ES-I3 (cell line): ENCODE results near the gene LY6G5C.

Experiments
- H3K36me3 ChIP-seq: 2 replicates; pipeline ENCODE4 v1.6.1; 2013; ENCODE audit warnings: mild to moderate bottlenecking, low read length, control low read depth, moderate library complexity; ENCODE audit not compliant: insufficient read depth
- H3K4me1 ChIP-seq: 2 replicates; pipeline ENCODE4 v1.6.1; 2013; ENCODE audit warnings: mild to moderate bottlenecking, control low read depth, low read length; ENCODE audit not compliant: insufficient read depth
- H3K9ac ChIP-seq: 2 replicates; pipeline ENCODE4 v1.6.1; 2013; ENCODE audit warnings: low read depth, mild to moderate bottlenecking, low read length, moderate library complexity
- H3K9me3 ChIP-seq: 2 replicates; pipeline ENCODE4 v1.6.1; 2013; ENCODE audit warnings: mild to moderate bottlenecking, low read length, moderate library complexity; ENCODE audit not compliant: control insufficient read depth, insufficient read depth

Gene LY6G5C

DNA sequence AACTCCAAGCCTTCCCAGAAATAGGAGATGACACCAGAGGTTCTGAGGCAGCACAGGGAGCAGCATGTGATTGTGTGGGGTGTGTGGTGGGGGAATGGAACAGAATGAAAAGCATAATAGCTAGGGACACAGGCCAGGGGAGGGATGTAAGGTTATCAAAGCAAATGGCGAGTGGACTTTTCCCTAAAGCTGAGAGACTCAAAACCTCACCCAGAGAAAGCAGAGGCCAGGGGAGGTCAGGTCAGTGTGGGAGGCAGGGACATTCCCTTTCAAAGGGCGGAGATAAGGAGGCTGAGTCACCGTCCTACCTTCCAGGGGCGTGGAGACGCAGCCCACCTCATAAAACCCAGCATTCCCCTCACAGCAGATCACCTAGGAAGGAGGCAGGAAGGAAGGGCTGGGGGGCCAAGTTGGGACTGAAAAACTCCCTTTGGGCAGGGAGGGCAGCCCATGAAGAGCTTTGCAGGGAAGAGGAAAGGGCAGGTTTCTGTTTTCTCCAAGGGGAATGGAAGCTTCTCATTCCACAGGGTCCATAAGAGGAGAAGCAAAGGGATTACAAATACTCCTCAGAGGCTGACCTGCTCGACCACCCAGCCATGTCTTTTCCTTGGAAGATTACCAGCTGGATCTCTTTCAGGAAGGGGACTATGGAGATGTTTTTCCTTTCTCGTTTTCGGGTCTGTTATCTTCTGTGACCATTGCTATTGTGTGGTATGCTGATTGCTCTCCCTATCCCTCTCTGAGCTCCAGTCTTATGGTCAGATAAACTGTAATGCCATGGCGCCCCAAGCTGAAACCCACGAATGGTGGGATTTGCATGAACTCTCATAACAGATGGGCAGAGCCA lies 9.6 kb upstream of the LY6G5C start:
- Histone ChIP-seq H3K9me3 (no peaks in the 10 kb centered on the region), H3K9ac (no peak overlapping the region), H3K4me1 (peaks cover 6% of the 10 kb centered on the region; the same call in 1 of the 2 replicates), H3K36me3 (peaks cover 15% of the 10 kb centered on the region)

DNA sequence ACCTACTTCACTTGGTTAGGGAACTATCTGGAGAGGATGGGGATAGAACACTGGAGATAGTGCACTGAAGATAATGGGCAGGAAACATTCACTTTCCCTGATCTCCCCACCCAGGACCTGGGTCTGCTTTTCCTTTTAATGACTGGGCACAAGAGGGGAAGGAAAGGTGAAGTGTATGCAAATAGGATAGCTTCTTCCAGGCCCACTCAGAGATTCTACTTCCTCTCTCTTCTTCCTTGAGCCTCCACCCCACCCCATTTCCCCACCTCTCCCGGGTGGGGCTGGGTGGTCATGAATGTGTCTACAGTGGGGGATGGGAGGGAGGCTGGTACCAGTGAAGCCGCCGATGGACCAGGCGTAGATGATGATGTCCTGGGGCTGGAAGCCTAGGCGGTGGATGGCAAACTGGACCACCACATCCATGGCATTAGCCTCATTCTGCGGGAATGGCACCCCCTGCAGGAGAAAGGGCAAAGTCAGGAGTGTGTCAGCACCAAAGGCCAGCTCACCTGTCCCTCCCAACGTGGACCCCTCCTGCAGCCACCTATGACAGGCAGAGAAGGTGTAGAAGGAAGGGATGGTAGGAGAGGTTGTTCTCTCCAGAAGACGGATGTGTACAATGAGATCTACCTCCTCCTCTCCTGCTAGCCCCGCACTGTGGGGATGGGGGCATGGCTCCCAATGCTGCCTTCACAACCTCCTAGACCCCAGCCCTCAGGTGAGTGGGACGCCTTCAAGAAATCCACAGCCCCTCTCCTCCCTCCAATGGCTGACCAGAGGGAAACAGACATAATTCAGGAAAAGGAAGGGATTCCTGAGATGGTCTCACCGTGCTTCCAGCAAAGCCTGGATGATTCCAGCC lies 8.6 kb upstream of the LY6G5C start:
- H3K4me1 ChIP-seq = peaks cover 6% of the 10 kb centered on the region; the same call in 1 of the 2 replicates
- H3K36me3 ChIP-seq = peaks cover 15% of the 10 kb centered on the region
- H3K9me3 ChIP-seq = no peaks in the 10 kb centered on the region
- no peak overlapping the region for H3K9ac ChIP-seq

DNA sequence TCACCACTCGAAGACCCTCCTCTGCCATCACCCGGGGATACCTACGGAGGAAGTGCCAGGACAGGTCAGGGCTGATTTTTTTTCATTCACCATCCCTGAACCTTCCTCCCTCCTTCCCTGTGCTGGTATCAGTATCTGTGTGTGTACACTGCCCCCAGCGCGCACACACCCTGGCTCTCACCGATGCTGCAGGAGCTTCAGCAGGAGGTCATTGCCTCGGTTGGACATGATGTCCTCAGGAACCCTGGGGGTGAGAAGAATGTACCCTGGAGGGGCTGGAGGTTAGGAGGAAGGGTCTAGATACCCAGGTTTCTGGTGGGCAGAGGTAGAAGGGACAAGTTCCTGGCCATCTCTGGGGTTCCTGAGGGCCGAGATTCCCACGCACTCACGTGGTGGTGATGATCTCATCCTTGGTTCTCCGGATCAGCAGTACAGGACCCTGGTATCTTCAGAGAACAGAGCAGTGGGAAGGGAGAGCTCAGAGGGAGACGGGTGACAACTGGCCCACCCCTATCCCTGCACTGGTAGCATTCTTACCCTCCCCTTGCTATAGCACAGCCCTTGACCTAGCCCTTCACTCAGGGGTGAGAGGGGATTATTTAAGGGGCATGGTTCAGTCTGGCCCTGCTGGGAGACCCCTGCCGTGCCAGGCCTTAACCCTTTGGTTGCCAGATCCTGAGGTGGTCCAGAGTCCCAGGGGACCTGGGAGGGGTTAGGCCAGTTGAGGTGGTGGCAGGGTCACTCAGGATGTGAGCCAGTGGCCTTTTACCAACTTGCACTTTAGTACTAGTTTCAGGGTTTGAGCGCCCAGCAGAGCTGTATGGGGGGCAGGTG lies 7.2 kb upstream of the LY6G5C start:
- no peaks in the 10 kb centered on the region for H3K9me3 ChIP-seq
- no peak overlapping the region for H3K9ac ChIP-seq
- H3K4me1 ChIP-seq = peaks cover 6% of the 10 kb centered on the region; the same call in 1 of the 2 replicates
- H3K36me3 ChIP-seq = peaks cover 15% of the 10 kb centered on the region

DNA sequence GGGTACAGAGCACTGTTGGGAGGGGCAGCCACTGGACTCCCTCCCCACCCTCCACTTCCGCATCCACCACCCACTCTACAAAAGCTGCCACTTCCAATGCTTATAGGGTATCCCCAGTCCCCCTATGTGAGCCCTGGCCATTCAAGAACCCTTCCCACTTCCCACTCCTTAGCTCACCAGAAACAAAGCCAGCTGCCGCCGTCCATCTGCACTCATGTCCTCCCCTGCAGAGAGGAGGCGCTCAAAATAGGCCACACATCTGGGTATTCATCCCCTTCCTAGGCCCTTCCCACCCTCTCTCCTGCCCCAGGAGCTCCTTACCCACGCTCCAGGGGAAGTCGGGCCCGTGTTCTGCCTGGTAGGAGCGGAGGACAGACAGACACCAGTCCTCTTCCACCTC lies 6.5 kb upstream of the LY6G5C start:
- Histone ChIP-seq H3K9ac (no peak overlapping the region), H3K9me3 (no peaks in the 10 kb centered on the region), H3K4me1 (peaks cover 6% of the 10 kb centered on the region; the same call in 1 of the 2 replicates), H3K36me3 (peaks cover 15% of the 10 kb centered on the region)

DNA sequence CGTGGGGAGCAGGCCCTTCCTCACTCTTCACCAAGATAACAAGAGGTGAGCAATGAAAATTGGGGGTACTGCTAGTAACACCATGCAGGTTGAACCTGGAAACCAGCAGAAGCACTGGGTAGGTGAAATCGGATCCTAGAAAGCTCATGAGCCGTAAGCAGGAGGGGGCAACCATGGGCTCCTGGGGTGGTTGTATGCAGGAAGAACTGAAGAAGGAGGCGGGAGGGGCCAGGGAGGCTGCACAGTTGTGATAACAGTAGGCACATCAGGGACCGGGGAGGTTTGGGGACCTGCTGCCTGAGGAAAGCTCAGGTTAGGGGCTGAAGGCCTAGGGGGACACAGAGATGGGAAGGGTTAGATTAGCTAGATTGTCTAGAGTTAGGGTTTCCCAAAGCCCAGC lies 5.6 kb upstream of the LY6G5C start:
- peaks cover 15% of the 10 kb centered on the region for H3K36me3 ChIP-seq

DNA sequence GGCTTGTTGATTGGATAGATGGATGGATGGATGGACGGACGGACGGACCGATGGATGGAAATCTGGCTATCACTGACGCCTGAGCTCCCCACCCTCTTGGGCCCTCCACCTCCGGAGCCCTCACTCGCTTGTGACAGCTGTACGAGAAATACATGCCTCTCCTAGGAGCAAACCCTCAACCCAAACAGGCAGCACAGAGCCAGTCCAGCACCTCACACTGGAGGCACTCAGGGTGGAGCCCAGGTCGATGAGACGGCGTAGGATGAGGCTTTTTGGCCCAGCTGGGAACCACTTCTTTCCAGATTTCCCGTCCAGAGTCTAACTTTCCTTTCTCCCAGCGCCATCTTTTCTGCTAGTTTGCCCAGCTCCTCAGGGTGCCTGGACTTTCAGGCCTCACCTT lies 2.7 kb upstream of the LY6G5C start:
- Histone ChIP-seq H3K9ac (peak overlapping the region; percentile 62; the same call in 1 of the 2 replicates), H3K4me1 (no peaks in the 10 kb centered on the region), H3K36me3 (peaks cover 8% of the 10 kb centered on the region), H3K9me3 (no peaks in the 10 kb centered on the region)

More for the DNA sequence above, 5.6 kb upstream of the LY6G5C start:
- Histone ChIP-seq H3K4me1 (peaks cover 6% of the 10 kb centered on the region; the same call in 1 of the 2 replicates), H3K9me3 (no peaks in the 10 kb centered on the region), H3K9ac (no peak overlapping the region)

DNA sequence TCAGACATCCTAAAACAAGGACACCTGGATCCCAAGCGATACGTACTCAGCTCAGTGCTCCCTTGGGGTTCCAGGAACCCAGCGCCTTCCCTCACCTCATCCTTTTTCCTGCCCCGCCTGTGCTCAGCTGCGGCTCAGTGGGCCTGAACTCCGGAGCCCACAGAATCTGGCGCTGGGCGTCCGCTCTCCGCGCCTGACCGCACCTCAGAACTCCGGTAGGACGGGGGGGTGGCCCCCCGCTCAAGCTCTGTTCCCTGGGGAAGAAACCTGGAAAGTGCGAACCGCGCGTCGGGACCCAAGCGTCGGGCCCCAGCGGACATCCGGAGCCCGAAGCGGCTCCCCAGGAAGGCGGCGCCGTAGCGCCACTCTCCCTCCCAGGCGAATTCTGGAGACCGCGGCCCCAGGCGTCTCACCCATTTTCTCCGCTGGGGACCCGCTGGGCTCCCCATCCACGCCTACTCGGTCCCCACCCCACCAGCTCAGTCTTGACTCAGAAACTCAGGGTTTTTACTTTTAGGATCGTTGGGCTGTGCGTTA lies 336 bp upstream of the LY6G5C start:
- Histone ChIP-seq H3K36me3 (no peaks in the 10 kb centered on the region), H3K4me1 (no peaks in the 10 kb centered on the region), H3K9me3 (no peaks in the 10 kb centered on the region), H3K9ac (peak overlapping the region; percentile 52)

DNA sequence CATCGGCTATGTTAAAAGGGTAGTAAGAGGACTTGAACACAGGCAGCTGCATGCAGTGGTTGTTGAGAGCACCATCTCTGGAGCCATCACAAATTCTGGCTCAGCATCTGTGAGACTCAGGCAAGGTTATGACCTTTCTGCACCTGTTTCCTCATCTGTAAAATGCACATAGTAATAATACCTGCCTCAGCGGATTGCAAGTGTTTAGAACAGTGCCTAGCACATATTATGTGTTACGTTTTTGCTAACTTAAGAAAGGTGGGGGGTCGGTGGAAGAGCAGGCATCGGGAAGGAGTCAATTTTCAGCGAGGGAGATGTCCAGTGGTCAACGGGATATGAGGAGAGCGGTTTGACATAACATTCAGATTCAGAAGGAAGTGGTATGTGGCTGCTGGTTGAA lies 2.9 kb downstream of the LY6G5C start:
- no peaks in the 10 kb centered on the region for H3K4me1 ChIP-seq
- no peaks in the 10 kb centered on the region; the same call in 1 of the 2 replicates for H3K36me3 ChIP-seq
- no peak overlapping the region for H3K9ac ChIP-seq
- no peaks in the 10 kb centered on the region for H3K9me3 ChIP-seq

DNA sequence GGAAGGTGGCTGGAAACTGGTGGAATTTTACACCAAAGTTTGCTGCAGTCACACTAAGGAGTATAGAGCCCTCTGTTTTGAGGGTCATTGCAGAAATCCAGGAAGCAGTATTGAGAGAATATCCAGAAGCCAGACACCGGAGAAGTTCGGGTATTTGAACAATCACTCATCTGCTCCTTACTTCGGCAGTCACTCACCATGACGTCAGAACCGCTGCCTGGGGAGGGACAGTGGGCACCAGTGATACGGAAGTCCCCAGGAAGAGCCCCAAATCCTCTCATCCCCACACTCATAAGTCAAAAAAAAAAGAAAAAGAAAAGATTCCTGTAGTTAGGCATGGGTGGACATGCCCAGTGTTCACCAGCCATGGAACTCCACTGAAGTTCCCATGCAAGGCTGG lies 4.0 kb downstream of the LY6G5C start:
- Histone ChIP-seq H3K9me3 (no peaks in the 10 kb centered on the region), H3K4me1 (no peaks in the 10 kb centered on the region), H3K36me3 (peaks cover under 1% of the 10 kb centered on the region; the same call in 1 of the 2 replicates), H3K9ac (no peak overlapping the region)

DNA sequence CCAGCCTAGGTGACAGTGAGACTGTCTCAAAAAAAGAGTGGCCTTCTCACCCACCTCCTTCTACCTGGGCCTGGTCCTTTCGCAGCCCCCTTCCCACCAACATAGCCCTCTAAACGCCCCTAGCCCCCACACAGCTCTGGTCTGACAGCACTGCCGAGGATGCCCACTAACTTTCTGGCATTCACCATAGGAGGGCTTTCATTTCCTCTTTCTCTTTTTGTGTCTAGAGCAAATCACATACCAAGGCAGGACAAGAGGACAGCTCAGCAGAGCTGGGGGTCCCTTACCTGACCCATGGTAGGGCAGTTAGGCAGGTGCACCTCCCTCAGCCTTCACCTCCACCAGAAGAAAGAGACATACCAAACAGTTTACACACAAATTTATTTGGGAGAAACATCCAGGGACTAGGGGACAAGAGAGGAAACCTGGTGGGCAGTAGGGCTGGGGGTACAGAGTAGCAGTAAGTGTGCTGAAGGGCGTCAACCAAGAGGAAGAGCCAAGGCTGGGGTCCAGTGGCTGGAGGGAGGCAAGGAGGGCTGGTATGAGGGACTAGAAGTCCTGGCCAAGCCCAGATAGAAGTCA lies 4.5 kb downstream of the LY6G5C start:
- H3K4me1 ChIP-seq = no peaks in the 10 kb centered on the region
- no peak overlapping the region for H3K9ac ChIP-seq
- no peaks in the 10 kb centered on the region for H3K9me3 ChIP-seq
- H3K36me3 ChIP-seq = peaks cover 5% of the 10 kb centered on the region

DNA sequence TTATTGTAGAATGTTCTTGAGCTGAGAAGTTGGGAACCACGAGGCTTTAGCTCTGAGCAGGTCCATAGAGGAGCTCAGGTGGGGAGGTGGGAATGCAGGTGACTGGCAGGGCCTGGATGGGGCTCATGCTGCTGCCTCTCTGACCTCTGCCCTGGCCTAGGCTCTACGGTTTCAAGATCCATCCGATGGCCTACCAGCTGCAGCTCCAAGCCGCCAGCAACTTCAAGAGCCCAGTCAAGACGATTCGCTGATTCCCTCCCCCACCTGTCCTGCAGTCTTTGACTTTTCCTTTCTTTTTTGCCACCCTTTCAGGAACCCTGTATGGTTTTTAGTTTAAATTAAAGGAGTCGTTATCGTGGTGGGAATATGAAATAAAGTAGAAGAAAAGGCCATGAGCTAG lies 11.2 kb downstream of the LY6G5C start, which contains the start of gene LY6G5B:
TSS of gene LY6G5B (plus strand) at position 301 of the 400 bp plus-strand sequence. CDS start 975 bp downstream, outside the sequence.
- peaks cover 41% of the 10 kb centered on the region for H3K36me3 ChIP-seq
- no peak within 1 kb of the TSS for H3K9ac ChIP-seq
- H3K4me1 ChIP-seq = peaks cover 6% of the 10 kb centered on the region

DNA sequence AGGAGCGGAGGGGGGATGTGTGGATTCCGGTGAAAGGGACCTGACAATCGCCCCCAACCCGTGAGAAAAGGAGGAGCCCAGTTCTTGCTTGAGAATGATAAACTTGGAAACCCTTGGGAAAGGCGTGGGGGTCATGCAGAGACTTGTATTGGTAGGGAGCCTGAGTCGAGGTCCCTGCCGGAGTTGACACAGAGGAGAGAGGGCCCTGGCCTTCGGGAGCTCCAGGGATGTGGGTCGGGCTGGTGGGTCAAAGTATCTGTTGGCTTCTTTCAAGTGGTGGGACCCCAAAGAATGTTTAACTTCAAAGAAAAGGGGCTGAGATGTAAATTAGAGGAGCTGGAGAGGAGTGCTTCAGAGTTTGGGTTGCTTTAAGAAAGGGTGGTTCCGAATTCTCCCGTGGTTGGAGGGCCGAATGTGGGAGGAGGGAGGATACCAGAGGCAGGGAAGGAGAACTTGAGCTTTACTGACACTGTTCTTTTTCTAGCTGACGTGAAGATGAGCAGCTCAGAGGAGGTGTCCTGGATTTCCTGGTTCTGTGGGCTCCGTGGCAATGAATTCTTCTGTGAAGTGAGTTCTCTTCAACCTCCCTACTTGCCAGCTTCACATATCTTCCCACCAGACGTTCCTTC lies 14.4 kb downstream of the LY6G5C start:
- Histone ChIP-seq H3K4me1 (peaks cover 6% of the 10 kb centered on the region), H3K36me3 (peaks cover 36% of the 10 kb centered on the region), H3K9me3 (no peaks in the 10 kb centered on the region), H3K9ac (peak overlapping the region; percentile 90)

More for the DNA sequence above, 11.2 kb downstream of the LY6G5C start, which contains the start of gene LY6G5B:
- no peaks in the 10 kb centered on the region for H3K9me3 ChIP-seq
